Spleen (tissue), 11 donors: ENCODE measurements around the gene GARRE1. TPM values are rescaled to one million over a fixed set of nuclear protein-coding genes. Genes with fewer than 3 reads are reported as not detected.

ENCODE experiments used
- DNase-seq: peaks from one replicate; pipeline ENCODE4 v3.0.0-alpha.2; 2020
- H3K27ac ChIP-seq, 8 donors: fragments of 200-600 bp; sonication (generic) in 7 of 8; 1 replicate in 4 of 8; 2 replicates in 4 of 8; pipeline versions ENCODE4 v1.5.0 to v1.8.0; 2016 to 2021; ENCODE audit warnings: inconsistent platforms in 4 of 8, mild to moderate bottlenecking in 4 of 8, moderate library complexity in 1 of 8
- H3K27me3 ChIP-seq, 7 donors: fragments of 200-600 bp; sonication (generic) in 6 of 7; replicated peaks in 1 of 7; 1 replicate in 4 of 7; 2 replicates in 3 of 7; pipeline versions ENCODE4 v1.5.0 to v1.8.0; 2016 to 2021; ENCODE audit warnings: inconsistent platforms in 3 of 7, mild to moderate bottlenecking in 1 of 7
- H3K36me3 ChIP-seq, 6 donors: fragments of 200-600 bp; sonication (generic) in 5 of 6; 1 replicate in 4 of 6; 2 replicates in 2 of 6; pipeline versions ENCODE4 v1.5.0 to v1.8.0; 2016 to 2021; ENCODE audit warnings: inconsistent platforms in 2 of 6
- H3K4me1 ChIP-seq, 6 donors: fragments of 200-600 bp; sonication (generic) in 5 of 6; 1 replicate in 3 of 6; 2 replicates in 3 of 6; pipeline versions ENCODE4 v1.5.0 to v1.8.0; 2016 to 2021; ENCODE audit warnings: inconsistent platforms in 3 of 6
- H3K4me3 ChIP-seq, 8 donors: fragments of 200-600 bp; sonication (generic) in 7 of 8; 1 replicate in 4 of 8; 2 replicates in 4 of 8; pipeline versions ENCODE4 v1.5.0 to v1.8.0; 2016 to 2021; ENCODE audit warnings: inconsistent platforms in 4 of 8, mild to moderate bottlenecking in 4 of 8, moderate library complexity in 2 of 8
- H3K9me3 ChIP-seq, 8 donors: fragments of 200-600 bp; sonication (generic) in 7 of 8; 1 replicate in 4 of 8; 2 replicates in 4 of 8; pipeline versions ENCODE4 v1.5.0 to v1.8.0; 2016 to 2021; ENCODE audit warnings: inconsistent platforms in 4 of 8
- CTCF ChIP-seq, 11 experiments: fragments of 200-600 bp in 7 of 11; fragments of 450-650 bp in 4 of 11; sonication (generic) in 4 of 11; IDR thresholded peaks in 8 of 11; conservative IDR thresholded peaks in 3 of 11; 1 replicate in 7 of 11; 2 replicates in 4 of 11; pipeline versions ENCODE4 v1.4.0 to v1.8.0; 2016 to 2021; ENCODE audit warnings: antibody characterized with exemption in 11 of 11, inconsistent platforms in 4 of 11, mild to moderate bottlenecking in 1 of 11
- POLR2A ChIP-seq, 3 donors: fragments of 450-650 bp; IDR thresholded peaks; one replicate each; pipeline ENCODE4 v1.5.1; 2017; ENCODE audit warnings: antibody characterized with exemption in 3 of 3, mild to moderate bottlenecking in 1 of 3
- POLR2AphosphoS5 ChIP-seq, 3 donors: sonication (generic); formaldehyde crosslinking; IDR thresholded peaks; one replicate each; pipeline ENCODE4 v1.5.1; 2017; ENCODE audit warnings: antibody characterized with exemption in 3 of 3
- WGBS, 5 donors: extraction: QIAGEN DNeasy Blood & Tissue Kit in 3 of 5; methylation state at CpG; one replicate each; pipeline versions ENCODE4 v1.1.5 to v1.1.7; 2013 to 2018; 5-methylcytosine and 5-hydroxymethylcytosine counted together
- intact Hi-C: fragments of 100-400 bp; cut with DNase I; formaldehyde crosslinking; loops from one replicate; pipeline ENCODE4 v1.15.0; 2023; ENCODE audit warnings: low total_unique reads
- polyA plus RNA-seq, 3 donors: library from polyadenylated mRNA; stranded (reverse); fragments of 200-250 nt; gene quantifications; one replicate each; pipeline ENCODE4 v1.2.1, GENCODE V29; 2013
- total RNA-seq, 7 donors: library from RNA; depleted of rRNA in 3 of 7; stranded (reverse); fragments of >200 nt in 3 of 7; fragmentation: NEBNext Ultra II Directional in 4 of 7; extraction: Animal tissue kit (Norgen Biotek cat#: 25700) in 4 of 7; gene quantifications; one replicate each; pipeline versions ENCODE4 v1.1.0 to v1.2.1, GENCODE V29; 2016 to 2021
- donor health status: healthy with polysubstance abuse.
- donor health status: DM: no; HTN: no; CAD: no; lungs with moderate emphysema.
- donor health status: DM: no; HTN: no; CAD: no.
- donor health status: Bipolar disorder and iron deficiency.
- donor health status: healthy.
- donor health status: DM: no; HTN: no; CAD: no.
- donor health status: DM: yes; HTN: yes; CAD: no.

GARRE1 gene
- total and polyA plus RNA-seq, 10 donors = 6.2 to 70.6 (median 43.4) TPM

GRCh38 chr19:34217952-34218817 is 36.2 kb upstream of the GARRE1 start:
- no peak for TF ChIP-seq POLR2A (IDR thresholded peaks at IDR 0.05)
- TF ChIP-seq POLR2AphosphoS5 (IDR thresholded peaks at IDR 0.05) = peak in 2 of 3 donors; percentile 8 to 32
- no peak for DNase-seq
- Histone ChIP-seq H3K4me1 (peaks cover 14 to 45% (median 24%) of the 10 kb centered on the region in 6 donors), H3K4me3 (no peak overlapping the region), H3K36me3 (peaks cover 9 to 97% (median 56%) of the 10 kb centered on the region in 6 donors), H3K9me3 (no peaks in the 10 kb centered on the region), H3K27me3 (no peaks in the 10 kb centered on the region), H3K27ac (peak overlapping the region in 6 of 8 donors; percentile 10 to 67 (median 40))
- intact Hi-C loops = no loop called here
- 37 to 69% (median 42%) methylated on average over 18 of the region's 18 CpGs for WGBS, 5 donors

GRCh38 chr19:34218818-34219164 is 35.6 kb upstream of the GARRE1 start:
- DNase-seq = no peak
- H3K4me1 ChIP-seq = peaks cover 14 to 45% (median 24%) of the 10 kb centered on the region in 6 donors
- intact Hi-C loops = no loop called here
- no peak for TF ChIP-seq POLR2A (IDR thresholded peaks at IDR 0.05)
- no peak for TF ChIP-seq CTCF (IDR thresholded peaks at IDR 0.05 in 8 of 11, conservative IDR thresholded peaks at IDR 0.05 in 3 of 11)
- no peak for TF ChIP-seq POLR2AphosphoS5 (IDR thresholded peaks at IDR 0.05)
- H3K9me3 ChIP-seq = no peaks in the 10 kb centered on the region
- no peak overlapping the region for H3K4me3 ChIP-seq
- peaks cover 9 to 97% (median 59%) of the 10 kb centered on the region in 6 donors for H3K36me3 ChIP-seq
- H3K27ac ChIP-seq = peak overlapping the region in 6 of 8 donors; percentile 3 to 67 (median 40)
- WGBS, 5 donors = 51 to 72% (median 59%) methylated on average over 2 of the region's 2 CpGs
- H3K27me3 ChIP-seq = no peaks in the 10 kb centered on the region

GRCh38 chr19:34220472-34221063 is 33.8 kb upstream of the GARRE1 start:
- TF ChIP-seq CTCF (IDR thresholded peaks at IDR 0.05 in 8 of 11, conservative IDR thresholded peaks at IDR 0.05 in 3 of 11) (peak in 10 of 11 experiments; percentile 21 to 73 (median 64)), POLR2A (IDR thresholded peaks at IDR 0.05) (no peak), POLR2AphosphoS5 (IDR thresholded peaks at IDR 0.05) (no peak)
- intact Hi-C loops = no loop called here
- no peaks in the 10 kb centered on the region for H3K27me3 ChIP-seq

GRCh38 chr19:34222386-34222785 is 32.0 kb upstream of the GARRE1 start:
- TF ChIP-seq POLR2A (IDR thresholded peaks at IDR 0.05) (no peak), CTCF (IDR thresholded peaks at IDR 0.05 in 8 of 11, conservative IDR thresholded peaks at IDR 0.05 in 3 of 11) (no peak), POLR2AphosphoS5 (IDR thresholded peaks at IDR 0.05) (no peak)
- Histone ChIP-seq H3K4me1 (peaks cover 7 to 48% (median 21%) of the 10 kb centered on the region in 6 donors), H3K9me3 (no peaks in the 10 kb centered on the region), H3K27ac (no peak overlapping the region), H3K4me3 (no peak overlapping the region), H3K36me3 (peaks cover 9 to 99% (median 70%) of the 10 kb centered on the region in 6 donors), H3K27me3 (no peaks in the 10 kb centered on the region)
- DNase-seq = no peak
- intact Hi-C loops = no loop called here
- 76 to 90% (median 82%) methylated on average over 1 of the region's 1 CpG for WGBS, 5 donors

More at GRCh38 chr19:34220472-34221063, 33.8 kb upstream of the GARRE1 start:
- 65 to 74% (median 68%) methylated on average over 4 of the region's 4 CpGs for WGBS, 5 donors
- Histone ChIP-seq H3K4me3 (no peak overlapping the region), H3K9me3 (no peaks in the 10 kb centered on the region), H3K36me3 (peaks cover 9 to 97% (median 65%) of the 10 kb centered on the region in 6 donors), H3K27ac (no peak overlapping the region), H3K4me1 (peaks cover 14 to 58% (median 28%) of the 10 kb centered on the region in 6 donors)
- DNase-seq = no peak
